ENCODE results near the gene MTSS2.
A peak's percentile ranks its signal among the peaks of the same experiment; 100 is the strongest.

Gene MTSS2

GRCh38 chr16:70714581-70715054, 28.8 kb upstream of the MTSS2 start:
- DNase-seq, result no peak

- DNase-seq, result no peak
Measured at GRCh38 chr16:70713824-70714223, 28.0 kb upstream of the MTSS2 start.

- no peak for DNase-seq
Measured at GRCh38 chr16:70713342-70713741, 27.5 kb upstream of the MTSS2 start.

- no peak for DNase-seq
Measured at GRCh38 chr16:70712942-70713341, 27.1 kb upstream of the MTSS2 start.

- no peak for DNase-seq
Measured at GRCh38 chr16:70712359-70712758, 26.5 kb upstream of the MTSS2 start.

- DNase-seq, result no peak
Measured at GRCh38 chr16:70711211-70712031, 25.6 kb upstream of the MTSS2 start.

- DNase-seq, result no peak
Measured at GRCh38 chr16:70710422-70711210, 24.8 kb upstream of the MTSS2 start.

- DNase-seq, result no peak
Measured at GRCh38 chr16:70709942-70710341, 24.1 kb upstream of the MTSS2 start.

GRCh38 chr16:70709457-70709856, 23.6 kb upstream of the MTSS2 start:
- no peak for DNase-seq

GRCh38 chr16:70708366-70709246, 22.8 kb upstream of the MTSS2 start:
- no peak for DNase-seq

- DNase-seq, result no peak
Measured at GRCh38 chr16:70706948-70707465, 21.2 kb upstream of the MTSS2 start.

GRCh38 chr16:70705056-70705455, 19.2 kb upstream of the MTSS2 start:
- no peak for DNase-seq

GRCh38 chr16:70704586-70704985, 18.7 kb upstream of the MTSS2 start:
- no peak for DNase-seq

- no peak for DNase-seq
Measured at GRCh38 chr16:70703835-70704381, 18.1 kb upstream of the MTSS2 start.

- peak; percentile 84 for DNase-seq
Measured at GRCh38 chr16:70703041-70703834, 17.4 kb upstream of the MTSS2 start.

- DNase-seq, result no peak
Measured at GRCh38 chr16:70702624-70703023, 16.8 kb upstream of the MTSS2 start.

- no peak for DNase-seq
Measured at GRCh38 chr16:70701998-70702397, 16.1 kb upstream of the MTSS2 start.

GRCh38 chr16:70701596-70701995, 15.7 kb upstream of the MTSS2 start:
- DNase-seq, result no peak

- no peak for DNase-seq
Measured at GRCh38 chr16:70701036-70701435, 15.2 kb upstream of the MTSS2 start.

GRCh38 chr16:70700101-70701020, 14.5 kb upstream of the MTSS2 start:
- DNase-seq, result peak; percentile 78
